Body of pancreas (tissue), 4 donors: ENCODE data around the gene CD47. TPM values are rescaled to one million over a fixed set of nuclear protein-coding genes. Genes with fewer than 3 reads are reported as not detected.

Experiments used
- ATAC-seq: fragments of 150-250 bp; one replicate; pipeline ENCODE4 v1.9.1; 2016
- DNase-seq, 4 donors: peaks; one replicate each; pipeline ENCODE4 v3.0.0-alpha.2; 2019
- H3K27ac ChIP-seq, 4 donors: fragments of 200-600 bp; sonication (generic); 1 replicate in 3 of 4; 2 replicates in 1 of 4; pipeline versions ENCODE4 v1.5.1 to v1.6.1; 2016 to 2019; ENCODE audit warnings: mild to moderate bottlenecking in 1 of 4, mixed read lengths in 1 of 4, moderate library complexity in 1 of 4
- H3K27me3 ChIP-seq, 2 donors: fragments of 200-600 bp; sonication (generic); one replicate each; pipeline ENCODE4 v1.6.0; 2016; ENCODE audit warnings: mild to moderate bottlenecking in 1 of 2
- H3K36me3 ChIP-seq, 2 donors: fragments of 200-600 bp; sonication (generic); replicated peaks in 1 of 2; 2 replicates each; pipeline ENCODE4 v1.5.1; 2016; ENCODE audit warnings: low read depth in 2 of 2; ENCODE audit not compliant: insufficient read depth in 1 of 2
- H3K4me1 ChIP-seq: fragments of 200-600 bp; sonication (generic); one replicate; pipeline ENCODE4 v1.6.0; 2016
- H3K4me3 ChIP-seq, 2 donors: fragments of 200-600 bp; sonication (generic); 1 replicate in 1 of 2; 2 replicates in 1 of 2; pipeline ENCODE4 v1.5.1; 2016 to 2019
- H3K9me3 ChIP-seq, 3 donors: fragments of 200-600 bp; sonication (generic); 1 replicate in 2 of 3; 2 replicates in 1 of 3; pipeline ENCODE4 v1.5.1; 2016
- CTCF ChIP-seq, 7 experiments: fragments of 450-650 bp in 4 of 7; fragments of 200-600 bp in 3 of 7; sonication (generic) in 3 of 7; IDR thresholded peaks; one replicate each; pipeline ENCODE4 v1.5.1; 2016 to 2019; ENCODE audit warnings: antibody characterized with exemption in 7 of 7
- POLR2A ChIP-seq, 3 donors: fragments of 450-650 bp; IDR thresholded peaks; one replicate each; pipeline ENCODE4 v1.6.1; 2016; ENCODE audit warnings: antibody characterized with exemption in 3 of 3, mild to moderate bottlenecking in 2 of 3
- WGBS, 2 donors: methylation state at CpG; one replicate each; pipeline ENCODE4 v1.1.5; 2017; 5-methylcytosine and 5-hydroxymethylcytosine counted together
- intact Hi-C: fragments of 100-400 bp; cut with DNase I; formaldehyde crosslinking; loops from one replicate; pipeline ENCODE4 v1.15.1; 2023
- total RNA-seq, 2 donors: library from RNA; depleted of rRNA; stranded (reverse); fragments of >200 nt; gene quantifications; one replicate each; pipeline ENCODE4 v1.1.0, GENCODE V29; 2016

The CD47 gene
- total RNA-seq, 2 donors from 2014 or later: 34.3 to 51.1 TPM

GRCh38 chr3:108124337-108125152 is 33.7 kb upstream of the CD47 start:
- ATAC-seq (no peak), DNase-seq (no peak)
- H3K4me3 ChIP-seq: no peak overlapping the region
- H3K27ac ChIP-seq: no peak overlapping the region
- no peaks in the 10 kb centered on the region for H3K9me3 ChIP-seq
- TF ChIP-seq CTCF (IDR thresholded peaks at IDR 0.05): no peak
- no peak for TF ChIP-seq POLR2A (IDR thresholded peaks at IDR 0.05)
- H3K4me1 ChIP-seq: no peaks in the 10 kb centered on the region
- H3K36me3 ChIP-seq: no peaks in the 10 kb centered on the region
- WGBS, 2 donors: 54 to 80% methylated on average over 10 of the region's 10 CpGs
- H3K27me3 ChIP-seq: no peaks in the 10 kb centered on the region
- intact Hi-C loops: no loop called here

- WGBS, 2 donors: 61 to 69% methylated on average over 3 of the region's 3 CpGs
- TF ChIP-seq POLR2A (IDR thresholded peaks at IDR 0.05): no peak
- TF ChIP-seq CTCF (IDR thresholded peaks at IDR 0.05): no peak
- Histone ChIP-seq H3K36me3 (no peaks in the 10 kb centered on the region), H3K4me3 (no peak overlapping the region), H3K4me1 (no peaks in the 10 kb centered on the region), H3K27me3 (no peaks in the 10 kb centered on the region), H3K9me3 (no peaks in the 10 kb centered on the region), H3K27ac (no peak overlapping the region)
- DNase-seq (no peak), ATAC-seq (no peak)
- intact Hi-C loops: no loop called here
Observed at GRCh38 chr3:108123326-108123725, 32.5 kb upstream of the CD47 start.

GRCh38 chr3:108122276-108122675 is 31.4 kb upstream of the CD47 start:
- intact Hi-C loops: no loop called here
- DNase-seq (no peak), ATAC-seq (no peak)
- no peak for TF ChIP-seq CTCF (IDR thresholded peaks at IDR 0.05)
- TF ChIP-seq POLR2A (IDR thresholded peaks at IDR 0.05): no peak
- no peaks in the 10 kb centered on the region for H3K4me1 ChIP-seq
- no peaks in the 10 kb centered on the region for H3K36me3 ChIP-seq
- no peaks in the 10 kb centered on the region for H3K9me3 ChIP-seq
- no peak overlapping the region for H3K27ac ChIP-seq
- no peak overlapping the region for H3K4me3 ChIP-seq
- 70 to 88% methylated on average over 3 of the region's 3 CpGs for WGBS, 2 donors
- no peaks in the 10 kb centered on the region for H3K27me3 ChIP-seq

GRCh38 chr3:108119398-108120104 is 28.7 kb upstream of the CD47 start:
- no peak overlapping the region for H3K27ac ChIP-seq
- no peaks in the 10 kb centered on the region for H3K36me3 ChIP-seq
- DNase-seq (no peak), ATAC-seq (no peak)
- no peaks in the 10 kb centered on the region for H3K9me3 ChIP-seq
- TF ChIP-seq POLR2A (IDR thresholded peaks at IDR 0.05): no peak
- no peak for TF ChIP-seq CTCF (IDR thresholded peaks at IDR 0.05)
- H3K27me3 ChIP-seq: no peaks in the 10 kb centered on the region
- no peak overlapping the region for H3K4me3 ChIP-seq
- intact Hi-C loops: no loop called here
- no peaks in the 10 kb centered on the region for H3K4me1 ChIP-seq
- 81 to 93% methylated on average over 3 of the region's 3 CpGs for WGBS, 2 donors
